ENCODE data around the gene MUC6. TPM values are rescaled to one million over a fixed set of nuclear protein-coding genes. Genes with fewer than 3 reads are reported as not detected.
A peak's percentile ranks its signal among the peaks of the same experiment; 100 is the strongest.

MUC6 gene
- total RNA-seq, 1 donor from 2014 or later: not detected

DNA sequence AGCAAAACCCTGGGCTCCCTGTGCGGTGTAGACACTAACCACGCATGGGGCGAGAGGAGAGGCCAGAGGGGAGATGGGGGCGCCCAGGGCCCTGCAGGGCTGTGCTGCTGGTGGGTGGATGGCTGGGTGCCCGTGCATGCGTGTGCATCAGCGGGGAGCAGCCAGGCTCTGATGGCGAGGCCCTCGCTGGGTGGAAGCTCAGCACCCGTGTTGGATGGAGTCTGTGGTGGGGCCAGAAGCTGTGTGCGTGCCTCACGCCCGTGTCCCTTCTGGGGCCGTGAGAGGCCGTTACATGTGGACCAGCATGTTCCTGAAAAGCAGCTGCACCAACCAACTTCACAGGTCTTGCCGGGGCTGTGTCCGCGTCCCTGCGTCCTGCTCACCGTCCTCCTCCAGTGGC is 33.4 kb downstream of the MUC6 start:
- H3K36me3 Mint-ChIP-seq (ENCODE audit: low read depth): peaks cover 6% of the 10 kb centered on the region
- H3K4me3 Mint-ChIP-seq: no peak overlapping the region
- no peaks in the 10 kb centered on the region for H3K27me3 Mint-ChIP-seq (ENCODE audit: low read depth)
- no peak for DNase-seq (ENCODE audit: low read depth, low spot score)
- H3K4me1 Mint-ChIP-seq: peaks cover 6% of the 10 kb centered on the region
- no peak overlapping the region for H3K27ac Mint-ChIP-seq (ENCODE audit: unreplicated experiment)
- no peaks in the 10 kb centered on the region for H3K9me3 Mint-ChIP-seq
- TF ChIP-seq, protein P1, sequence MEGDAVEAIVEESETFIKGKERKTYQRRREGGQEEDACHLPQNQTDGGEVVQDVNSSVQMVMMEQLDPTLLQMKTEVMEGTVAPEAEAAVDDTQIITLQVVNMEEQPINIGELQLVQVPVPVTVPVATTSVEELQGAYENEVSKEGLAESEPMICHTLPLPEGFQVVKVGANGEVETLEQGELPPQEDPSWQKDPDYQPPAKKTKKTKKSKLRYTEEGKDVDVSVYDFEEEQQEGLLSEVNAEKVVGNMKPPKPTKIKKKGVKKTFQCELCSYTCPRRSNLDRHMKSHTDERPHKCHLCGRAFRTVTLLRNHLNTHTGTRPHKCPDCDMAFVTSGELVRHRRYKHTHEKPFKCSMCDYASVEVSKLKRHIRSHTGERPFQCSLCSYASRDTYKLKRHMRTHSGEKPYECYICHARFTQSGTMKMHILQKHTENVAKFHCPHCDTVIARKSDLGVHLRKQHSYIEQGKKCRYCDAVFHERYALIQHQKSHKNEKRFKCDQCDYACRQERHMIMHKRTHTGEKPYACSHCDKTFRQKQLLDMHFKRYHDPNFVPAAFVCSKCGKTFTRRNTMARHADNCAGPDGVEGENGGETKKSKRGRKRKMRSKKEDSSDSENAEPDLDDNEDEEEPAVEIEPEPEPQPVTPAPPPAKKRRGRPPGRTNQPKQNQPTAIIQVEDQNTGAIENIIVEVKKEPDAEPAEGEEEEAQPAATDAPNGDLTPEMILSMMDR (conservative IDR thresholded peaks at IDR 0.05): no peak

DNA sequence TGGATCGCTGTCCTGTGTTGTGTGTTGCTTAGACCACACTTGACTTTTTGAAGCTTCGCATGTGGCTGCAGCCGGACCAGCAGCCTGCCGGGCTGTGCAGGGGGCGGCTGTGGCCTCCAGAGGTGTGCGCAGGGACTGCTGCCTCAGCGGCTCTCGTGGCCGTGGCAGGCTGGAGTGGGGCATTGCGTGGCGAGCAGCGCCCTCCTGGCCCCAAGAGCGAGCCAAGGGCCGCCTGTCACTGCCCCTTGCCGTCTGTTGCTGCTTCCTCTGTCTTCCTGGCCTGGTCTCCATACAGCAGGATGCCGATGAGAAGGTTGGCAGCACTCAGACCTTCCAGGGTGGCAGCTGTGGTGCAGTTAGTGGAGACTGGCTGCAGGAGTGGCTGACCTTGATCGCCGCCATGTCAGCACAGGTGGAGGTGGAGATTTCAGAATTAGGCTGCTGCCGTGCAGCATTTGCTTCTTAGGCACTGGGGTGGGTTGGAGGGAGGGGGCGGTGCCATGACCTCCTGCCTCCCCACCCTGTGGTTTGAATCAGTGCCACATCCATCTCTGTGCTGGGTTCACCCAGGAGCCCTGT is 34.0 kb downstream of the MUC6 start:
- Mint-ChIP-seq H3K4me1 (peaks cover 6% of the 10 kb centered on the region), H3K4me3 (no peak overlapping the region), H3K36me3 (ENCODE audit: low read depth) (peaks cover 6% of the 10 kb centered on the region), H3K27ac (ENCODE audit: unreplicated experiment) (no peak overlapping the region), H3K27me3 (ENCODE audit: low read depth) (no peaks in the 10 kb centered on the region), H3K9me3 (no peaks in the 10 kb centered on the region)
- TF ChIP-seq, protein P1 (conservative IDR thresholded peaks at IDR 0.05): no peak
- DNase-seq (ENCODE audit: low read depth, low spot score): no peak

DNA sequence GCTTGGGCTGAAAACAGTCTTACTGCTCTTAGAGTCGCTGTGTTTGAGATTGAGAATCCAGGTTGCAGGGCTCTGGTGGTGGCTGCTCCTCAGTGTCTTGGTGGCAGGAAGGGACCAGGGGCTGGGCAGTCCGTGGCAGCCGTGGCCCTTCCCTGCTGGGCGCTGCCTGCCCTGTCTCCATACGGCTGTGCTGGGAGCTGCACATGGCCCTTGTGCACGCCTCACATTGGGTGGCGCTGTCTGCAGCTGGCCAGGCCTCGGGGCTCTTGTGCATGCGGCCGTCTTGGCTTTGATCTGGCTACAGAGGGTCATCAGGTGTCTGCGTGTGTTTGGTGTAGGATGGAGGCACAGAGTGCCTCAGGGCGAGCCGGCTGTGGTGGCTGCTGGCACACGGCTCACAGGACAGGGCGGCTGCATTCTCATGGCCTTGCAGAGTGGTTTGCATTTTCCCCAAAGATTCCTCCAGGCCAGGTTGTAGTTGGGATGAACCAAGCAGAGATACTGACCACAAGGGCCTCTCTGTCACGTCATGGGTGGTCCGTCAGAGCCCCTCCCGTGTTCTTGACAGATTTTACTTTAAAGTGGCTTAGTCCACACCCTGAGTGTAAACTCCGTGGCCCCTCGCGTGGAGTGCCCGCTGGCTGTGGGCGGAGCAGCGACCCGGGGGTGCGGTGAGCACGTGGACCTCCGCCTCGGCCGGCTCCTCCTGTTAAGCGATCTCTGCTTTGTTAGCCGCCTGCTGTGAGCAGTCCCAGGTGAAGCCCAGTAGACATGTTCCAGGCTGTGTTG is 34.7 kb downstream of the MUC6 start:
- H3K27me3 Mint-ChIP-seq (ENCODE audit: low read depth): no peaks in the 10 kb centered on the region
- H3K27ac Mint-ChIP-seq (ENCODE audit: unreplicated experiment): peak overlapping the region; percentile 67
- H3K36me3 Mint-ChIP-seq (ENCODE audit: low read depth): peaks cover 6% of the 10 kb centered on the region
- TF ChIP-seq, protein P1 (conservative IDR thresholded peaks at IDR 0.05): no peak
- no peak overlapping the region for H3K4me3 Mint-ChIP-seq
- H3K4me1 Mint-ChIP-seq: peaks cover 6% of the 10 kb centered on the region
- H3K9me3 Mint-ChIP-seq: no peaks in the 10 kb centered on the region
- no peak for DNase-seq (ENCODE audit: low read depth, low spot score)

- peak overlapping the region; percentile 51 for H3K27ac Mint-ChIP-seq (ENCODE audit: unreplicated experiment)
These were observed 35.9 kb downstream of the MUC6 start for GRCh38 chr11:1000357-1001278.

GRCh38 chr11:999009-999408 is 37.5 kb downstream of the MUC6 start:
- Mint-ChIP-seq H3K9me3 (no peaks in the 10 kb centered on the region), H3K27me3 (ENCODE audit: low read depth) (peaks cover 2% of the 10 kb centered on the region), H3K4me1 (peaks cover 20% of the 10 kb centered on the region), H3K4me3 (no peak overlapping the region), H3K36me3 (ENCODE audit: low read depth) (peaks cover 11% of the 10 kb centered on the region), H3K27ac (ENCODE audit: unreplicated experiment) (no peak overlapping the region)
- no peak for DNase-seq (ENCODE audit: low read depth, low spot score)
- TF ChIP-seq, protein P1 (conservative IDR thresholded peaks at IDR 0.05): no peak

More at GRCh38 chr11:1000357-1001278, 35.9 kb downstream of the MUC6 start:
- peaks cover 14% of the 10 kb centered on the region for H3K4me1 Mint-ChIP-seq
- peaks cover 8% of the 10 kb centered on the region for H3K36me3 Mint-ChIP-seq (ENCODE audit: low read depth)
- H3K27me3 Mint-ChIP-seq (ENCODE audit: low read depth): no peaks in the 10 kb centered on the region
- no peaks in the 10 kb centered on the region for H3K9me3 Mint-ChIP-seq
- TF ChIP-seq, protein P1 (conservative IDR thresholded peaks at IDR 0.05): no peak
- DNase-seq (ENCODE audit: low read depth, low spot score): no peak
- no peak overlapping the region for H3K4me3 Mint-ChIP-seq

All from neural crest cell (in vitro differentiated cells).